WTC11 (cell line): ENCODE results near the gene SREBF1.

Experiments
- ATF6 ChIP-seq: sonication (generic); formaldehyde crosslinking; IDR thresholded peaks from 2 replicates; pipeline ENCODE4 v1.8.1; 2023; ENCODE audit warnings: mild to moderate bottlenecking, missing genetic modification reagents
- CTCF ChIP-seq: fragments of 200-600 bp; IDR thresholded peaks from 2 replicates; pipeline ENCODE4 v1.8.0; 2022; ENCODE audit warnings: antibody characterized with exemption
- JUN ChIP-seq: sonication (generic); formaldehyde crosslinking; IDR thresholded peaks from 2 replicates; pipeline ENCODE4 v1.8.0; 2023; ENCODE audit warnings: mild to moderate bottlenecking, missing genetic modification reagents
- NFE2L1 ChIP-seq: sonication (generic); formaldehyde crosslinking; IDR thresholded peaks from 2 replicates; pipeline ENCODE4 v1.8.1; 2023; ENCODE audit warnings: missing genetic modification reagents
- TEAD1 ChIP-seq: sonication (generic); formaldehyde crosslinking; IDR thresholded peaks from 2 replicates; pipeline ENCODE4 v1.8.0; 2022; ENCODE audit warnings: mild to moderate bottlenecking, missing genetic modification reagents
- USF1 ChIP-seq: sonication (generic); formaldehyde crosslinking; IDR thresholded peaks from 2 replicates; pipeline ENCODE4 v1.8.0; 2022; ENCODE audit warnings: mild to moderate bottlenecking, missing genetic modification reagents
- ZSCAN18 ChIP-seq: fragments of 250-450 bp; sonication (Bioruptor Pico); IDR thresholded peaks from 2 replicates; pipeline ENCODE4 v2.1.2; 2022; ENCODE audit warnings: mild to moderate bottlenecking, moderate library complexity

GRCh38 chr17:17816240-17816814, 20.5 kb downstream of the SREBF1 start:
- TF ChIP-seq NFE2L1 (CRISPR knock-in tag) (no peak), TEAD1 (CRISPR knock-in tag) (no peak), CTCF (no peak), ATF6 (no peak), USF1 (CRISPR knock-in tag) (no peak), ZSCAN18 (CRISPR knock-in tag) (no peak), JUN (no peak)
